ENCODE data around the gene AMER3.

The AMER3 gene

GRCh38 chr2:130726614-130727180, 28.6 kb upstream of the AMER3 start (continued):
- TF ChIP-seq CSRNP3 (CRISPR knock-in tag; IDR thresholded peaks at IDR 0.05) = no peak

- TF ChIP-seq CSRNP3 (CRISPR knock-in tag; IDR thresholded peaks at IDR 0.05) (no peak), ZNF8 (CRISPR knock-in tag; IDR thresholded peaks at IDR 0.05) (no peak)
- peak; percentile 97 for ATAC-seq
Measured at GRCh38 chr2:130727286-130727924, 27.9 kb upstream of the AMER3 start.

- ATAC-seq = peak; percentile 34
Measured at GRCh38 chr2:130728007-130728454, 27.3 kb upstream of the AMER3 start.

GRCh38 chr2:130728549-130729316, 26.6 kb upstream of the AMER3 start, which contains the start of gene GPR148:
Gene GPR148, plus strand, starts transcription at chr2:130729070. Its CDS starts 82 bp downstream, at chr2:130729152.
- no peak for ATAC-seq
- TF ChIP-seq TCF4 (CRISPR knock-in tag; IDR thresholded peaks at IDR 0.05; ENCODE audit: borderline replicate concordance) (no peak), ZNF565 (CRISPR knock-in tag; conservative IDR thresholded peaks at IDR 0.05; ENCODE audit: low read depth) (no peak), OSR1 (CRISPR knock-in tag; IDR thresholded peaks at IDR 0.05) (no peak), CREB5 (CRISPR knock-in tag; IDR thresholded peaks at IDR 0.05; ENCODE audit: low read depth) (no peak), TSHZ2 (CRISPR knock-in tag; IDR thresholded peaks at IDR 0.05) (no peak), PATZ1 (CRISPR knock-in tag; IDR thresholded peaks at IDR 0.05; ENCODE audit: borderline replicate concordance) (no peak)

More at GRCh38 chr2:130728007-130728454, 27.3 kb upstream of the AMER3 start:
- TF ChIP-seq OSR1 (CRISPR knock-in tag; IDR thresholded peaks at IDR 0.05) (no peak), SNAI2 (CRISPR knock-in tag; IDR thresholded peaks at IDR 0.05) (no peak), PPARA (CRISPR knock-in tag; IDR thresholded peaks at IDR 0.05; ENCODE audit: borderline replicate concordance) (no peak), TCF4 (CRISPR knock-in tag; IDR thresholded peaks at IDR 0.05; ENCODE audit: borderline replicate concordance) (no peak), ZNF70 (CRISPR knock-in tag; IDR thresholded peaks at IDR 0.05) (no peak), CREB5 (CRISPR knock-in tag; IDR thresholded peaks at IDR 0.05; ENCODE audit: low read depth) (no peak), RARB (CRISPR knock-in tag; IDR thresholded peaks at IDR 0.05) (no peak), CSDC2 (CRISPR knock-in tag; IDR thresholded peaks at IDR 0.05) (no peak), POU6F1 (CRISPR knock-in tag; IDR thresholded peaks at IDR 0.05; ENCODE audit: borderline replicate concordance, low read depth) (no peak), TOX (CRISPR knock-in tag; IDR thresholded peaks at IDR 0.05; ENCODE audit: borderline replicate concordance) (no peak), ESRRG (CRISPR knock-in tag; IDR thresholded peaks at IDR 0.05) (no peak), GLIS3 (CRISPR knock-in tag; IDR thresholded peaks at IDR 0.05) (no peak), CSRNP3 (CRISPR knock-in tag; IDR thresholded peaks at IDR 0.05) (no peak)
